ENCODE measurements around the gene SLC35C1. TPM values are rescaled to one million over a fixed set of nuclear protein-coding genes. Genes with fewer than 3 reads are reported as not detected.

The SLC35C1 gene
- total RNA-seq, 1 donor from 2014 or later = 16.7 TPM

- Histone ChIP-seq H3K4me1 (peaks cover 92% of the 10 kb centered on the region), H3K36me3 (peaks cover 0 to 20% of the 10 kb centered on the region in 2 donors), H3K4me3 (no peak overlapping the region), H3K27me3 (no peaks in the 10 kb centered on the region), H3K27ac (no peak overlapping the region), H3K9me3 (no peaks in the 10 kb centered on the region)
- no peak for DNase-seq (ENCODE audit: extremely low spot score in 2 of 2)
- TF ChIP-seq POLR2A (IDR thresholded peaks at IDR 0.05) = no peak
- no peak for TF ChIP-seq CTCF (IDR thresholded peaks at IDR 0.05)
- TF ChIP-seq POLR2AphosphoS5 (IDR thresholded peaks at IDR 0.05; ENCODE audit: insufficient read depth in 1 of 2, low read depth in 1 of 2) = no peak
- intact Hi-C loops (cut with DNase I) = no loop called here
Observed at GRCh38 chr11:45852712-45853101, 47.8 kb downstream of the SLC35C1 start.

GRCh38 chr11:45853332-45854219 lies 48.6 kb downstream of the SLC35C1 start:
- Histone ChIP-seq H3K27me3 (no peaks in the 10 kb centered on the region), H3K4me3 (no peak overlapping the region), H3K9me3 (no peaks in the 10 kb centered on the region), H3K4me1 (peaks cover 93% of the 10 kb centered on the region), H3K36me3 (peaks cover 0 to 20% of the 10 kb centered on the region in 2 donors), H3K27ac (no peak overlapping the region)
- DNase-seq (ENCODE audit: extremely low spot score in 2 of 2) = no peak
- intact Hi-C loops (cut with DNase I) = no loop called here
- no peak for TF ChIP-seq POLR2AphosphoS5 (IDR thresholded peaks at IDR 0.05; ENCODE audit: insufficient read depth in 1 of 2, low read depth in 1 of 2)
- no peak for TF ChIP-seq POLR2A (IDR thresholded peaks at IDR 0.05)
- no peak for TF ChIP-seq CTCF (IDR thresholded peaks at IDR 0.05)

- H3K4me3 ChIP-seq = no peak overlapping the region
- peaks cover 94% of the 10 kb centered on the region for H3K4me1 ChIP-seq
- H3K9me3 ChIP-seq = no peaks in the 10 kb centered on the region
- no peak for DNase-seq (ENCODE audit: extremely low spot score in 2 of 2)
- no peak for TF ChIP-seq POLR2AphosphoS5 (IDR thresholded peaks at IDR 0.05; ENCODE audit: insufficient read depth in 1 of 2, low read depth in 1 of 2)
- no peak for TF ChIP-seq POLR2A (IDR thresholded peaks at IDR 0.05)
- no peak for TF ChIP-seq CTCF (IDR thresholded peaks at IDR 0.05)
- peaks cover 0 to 21% of the 10 kb centered on the region in 2 donors for H3K36me3 ChIP-seq
- H3K27me3 ChIP-seq = no peaks in the 10 kb centered on the region
- intact Hi-C loops (cut with DNase I) = no loop called here
- H3K27ac ChIP-seq = peak overlapping the region; percentile 56
Observed at GRCh38 chr11:45855308-45855707, 50.4 kb downstream of the SLC35C1 start.

GRCh38 chr11:45856044-45856468 lies 51.1 kb downstream of the SLC35C1 start:
- Histone ChIP-seq H3K27ac (peak overlapping the region; percentile 56), H3K9me3 (no peaks in the 10 kb centered on the region), H3K4me3 (no peak overlapping the region), H3K4me1 (peaks cover 90% of the 10 kb centered on the region), H3K36me3 (peaks cover 0 to 28% of the 10 kb centered on the region in 2 donors), H3K27me3 (no peaks in the 10 kb centered on the region)
- TF ChIP-seq POLR2A (IDR thresholded peaks at IDR 0.05) = no peak
- no peak for TF ChIP-seq CTCF (IDR thresholded peaks at IDR 0.05)
- no peak for TF ChIP-seq POLR2AphosphoS5 (IDR thresholded peaks at IDR 0.05; ENCODE audit: insufficient read depth in 1 of 2, low read depth in 1 of 2)
- intact Hi-C loops (cut with DNase I) = no loop called here
- no peak for DNase-seq (ENCODE audit: extremely low spot score in 2 of 2)

GRCh38 chr11:45857961-45858474 lies 53.1 kb downstream of the SLC35C1 start:
- no peak overlapping the region for H3K4me3 ChIP-seq
- H3K4me1 ChIP-seq = peaks cover 73% of the 10 kb centered on the region
- H3K9me3 ChIP-seq = no peaks in the 10 kb centered on the region
- TF ChIP-seq POLR2A (IDR thresholded peaks at IDR 0.05) (no peak), CTCF (IDR thresholded peaks at IDR 0.05) (no peak), POLR2AphosphoS5 (IDR thresholded peaks at IDR 0.05; ENCODE audit: insufficient read depth in 1 of 2, low read depth in 1 of 2) (no peak)
- intact Hi-C loops (cut with DNase I) = no loop called here
- no peak for DNase-seq (ENCODE audit: extremely low spot score in 2 of 2)
- peak overlapping the region; percentile 87 for H3K27ac ChIP-seq
- no peaks in the 10 kb centered on the region for H3K27me3 ChIP-seq
- peaks cover 0 to 48% of the 10 kb centered on the region in 2 donors for H3K36me3 ChIP-seq
